ENCODE data around the gene NDUFA6. TPM values are rescaled to one million over a fixed set of nuclear protein-coding genes. Genes with fewer than 3 reads are reported as not detected.
A peak's percentile ranks its signal among the peaks of the same experiment; 100 is the strongest.
"Not testable (repeated sequence)": the region's sequence is repeated elsewhere in the genome, so short reads cannot be mapped to it uniquely, and the experiment has no call there.

The NDUFA6 gene
- polyA plus RNA-seq, 2 of the 4 experiments (the other 2 are of a cell fraction) = 79.1 to 99.0 TPM

- ATAC-seq (no peak), DNase-seq (ENCODE audit: low read depth in 1 of 2, low spot score in 1 of 2) (no peak), FAIRE-seq (no peak)
- CTCF ChIA-PET = no interaction called here
- 80% methylated on average over 8 of the region's 8 CpGs for WGBS (ENCODE audit: missing lambda C conversion rate)
- no peak overlapping the region for H3K4me2 ChIP-seq
- H3K27ac ChIP-seq = no peak overlapping the region
- H3K9me3 ChIP-seq = peaks cover 7% of the 10 kb centered on the region; the same call in 1 of the 3 replicates
- TF ChIP-seq RNF2 (IDR thresholded peaks at IDR 0.05; ENCODE audit: borderline replicate concordance, low read depth) (no peak), FOSB (CRISPR knock-in tag; IDR thresholded peaks at IDR 0.05) (no peak), EHMT2 (IDR thresholded peaks at IDR 0.05; ENCODE audit: low read depth) (no peak), HOXB5 (CRISPR knock-in tag; IDR thresholded peaks at IDR 0.05) (no peak), CHD2 (IDR thresholded peaks at IDR 0.05; ENCODE audit: low read length, partially characterized antibody) (no peak), REST (IDR thresholded peaks at IDR 0.05) (no peak), CTCF (IDR thresholded peaks at IDR 0.05) (no peak), SREBF2 (IDR thresholded peaks at IDR 0.05) (no peak), POLR2AphosphoS2 (conservative IDR thresholded peaks at IDR 0.05; ENCODE audit: low read length) (no peak), ZSCAN20 (CRISPR knock-in tag; IDR thresholded peaks at IDR 0.05) (no peak), MYC (IDR thresholded peaks at IDR 0.05; ENCODE audit: borderline replicate concordance, low read length) (no peak), ESRRA (IDR thresholded peaks at IDR 0.05; ENCODE audit: borderline replicate concordance, low read length) (no peak), HMGXB4 (CRISPR knock-in tag; IDR thresholded peaks at IDR 0.05; ENCODE audit: borderline replicate concordance) (no peak), POLR2A (IDR thresholded peaks at IDR 0.05; ENCODE audit: low read length) (no peak), CHD4 (IDR thresholded peaks at IDR 0.05; ENCODE audit: borderline replicate concordance) (no peak), BHLHE40 (IDR thresholded peaks at IDR 0.05; ENCODE audit: low read depth, low read length) (no peak), FOSL2 (IDR thresholded peaks at IDR 0.05) (no peak), FOSL2 (CRISPR knock-in tag; IDR thresholded peaks at IDR 0.05) (no peak), CBX8 (IDR thresholded peaks at IDR 0.05) (no peak), ZC3H11A (IDR thresholded peaks at IDR 0.05) (no peak), SMC3 (IDR thresholded peaks at IDR 0.05) (no peak)
- POLR2A ChIA-PET = no interaction called here
- no peak overlapping the region for H3K4me3 ChIP-seq
- H3K4me1 ChIP-seq = peaks cover 6% of the 10 kb centered on the region; the same call in 1 of the 3 replicates
Observed at GRCh38 chr22:42072606-42073330, 17.8 kb downstream of the NDUFA6 start.

- H3K27ac ChIP-seq; H3K4me1 ChIP-seq; H3K9me3 ChIP-seq; DNase-seq (ENCODE audit: low read depth in 1 of 2, low spot score in 1 of 2); CTCF ChIA-PET; FAIRE-seq; H3K4me3 ChIP-seq; ATAC-seq: not testable (repeated sequence)
- peak overlapping the region; percentile 94 for H3K4me2 ChIP-seq
- POLR2A ChIA-PET = interaction anchor here (0.6 to 0.9 kb wide), 2 partner anchors 8 to 19 kb away, joined by 3 read pairs; partner anchors contain the start of genes NDUFA6 and SMDT1
- WGBS (ENCODE audit: missing lambda C conversion rate) = 73% methylated on average over 7 of the region's 7 CpGs
Observed at GRCh38 chr22:42071508-42071907, 19.1 kb downstream of the NDUFA6 start.

Measured in A549 (cell line).